ENCODE results near the gene MEGF6. TPM values are rescaled to one million over a fixed set of nuclear protein-coding genes. Genes with fewer than 3 reads are reported as not detected.
A peak's percentile ranks its signal among the peaks of the same experiment; 100 is the strongest.

Gene MEGF6
- total RNA-seq, 2 experiments from 2014 or later = 1.7 to 2.5 TPM

DNA sequence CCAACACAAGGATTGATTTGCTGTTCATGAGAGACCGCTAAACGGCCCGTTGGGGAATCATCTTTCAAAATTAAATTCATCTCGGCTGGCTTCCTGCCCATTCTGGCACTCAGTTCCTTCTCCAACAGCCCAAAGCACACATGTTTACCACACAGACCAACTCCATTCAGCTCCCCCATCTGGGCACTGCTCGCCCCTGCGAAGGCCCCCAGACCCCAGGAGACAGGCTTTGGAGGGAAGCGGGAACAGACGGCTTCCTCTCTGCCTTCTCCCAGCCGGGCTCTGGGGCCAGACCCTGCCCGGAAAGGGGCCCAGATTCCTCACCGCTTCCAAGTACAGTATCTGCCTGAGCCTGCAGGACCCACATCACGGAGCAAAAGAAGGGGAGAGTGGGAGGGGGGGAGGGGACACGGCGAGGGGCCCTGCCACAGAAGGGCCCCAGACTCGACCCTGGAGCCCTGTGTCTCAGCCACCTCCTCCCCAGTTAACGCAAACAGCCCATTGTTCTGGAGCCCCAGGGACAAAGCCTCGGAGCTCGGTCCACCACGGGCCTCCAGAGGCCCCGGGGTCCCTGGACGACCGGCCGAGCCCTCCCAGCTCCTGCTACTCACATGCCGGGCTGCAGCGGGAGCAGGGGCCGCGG, 660 bp downstream of the MEGF6 start:
- Mint-ChIP-seq H3K4me1 (peaks cover 2% of the 10 kb centered on the region), H3K27ac (no peak overlapping the region), H3K4me3 (peak overlapping the region; percentile 47), H3K27me3 (peaks cover 21% of the 10 kb centered on the region), H3K9me3 (no peaks in the 10 kb centered on the region), H3K36me3 (no peaks in the 10 kb centered on the region)
- DNase-seq = no peak

DNA sequence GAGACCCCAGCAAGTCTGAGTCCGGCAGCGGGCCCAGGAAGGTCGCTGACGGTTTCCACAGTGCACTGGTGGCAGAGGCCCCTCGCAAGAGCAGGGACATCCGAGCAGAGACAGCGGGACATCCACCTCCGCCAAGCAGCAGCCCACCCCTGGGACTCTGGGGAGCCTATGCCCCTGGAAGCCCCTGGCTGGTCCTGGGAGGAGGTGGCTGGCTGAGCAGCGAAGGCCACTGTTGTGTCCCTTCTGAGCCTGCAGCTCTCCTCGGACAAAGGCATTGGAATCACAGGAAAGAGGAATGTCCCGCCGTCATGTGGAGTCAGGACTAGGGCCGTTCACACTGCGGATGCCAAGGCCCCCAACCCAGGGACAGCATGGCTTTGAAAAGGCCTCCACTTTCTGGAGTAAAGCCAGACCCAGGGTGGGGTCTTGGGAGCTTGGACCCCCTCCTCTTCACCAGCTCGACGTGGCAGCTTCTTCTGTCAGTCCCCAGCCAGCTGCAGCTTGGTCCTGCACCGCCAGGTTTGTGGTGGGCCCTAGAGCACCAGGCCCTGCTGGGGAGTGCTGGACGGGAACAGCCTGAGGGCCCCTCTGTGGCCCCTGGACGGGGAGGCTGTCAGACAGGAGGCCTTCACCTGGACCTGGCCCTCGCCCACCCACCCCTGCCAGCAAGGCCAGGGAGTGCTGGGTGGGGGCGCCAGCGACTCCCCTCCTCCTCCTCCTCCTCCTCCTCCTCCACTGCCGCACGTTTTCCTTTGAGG, 1.4 kb downstream of the MEGF6 start:
- Mint-ChIP-seq H3K9me3 (no peaks in the 10 kb centered on the region), H3K36me3 (no peaks in the 10 kb centered on the region), H3K27ac (no peak overlapping the region), H3K4me1 (peaks cover 2% of the 10 kb centered on the region), H3K27me3 (peaks cover 21% of the 10 kb centered on the region), H3K4me3 (no peak overlapping the region)
- DNase-seq = no peak

- Mint-ChIP-seq H3K9me3 (no peaks in the 10 kb centered on the region), H3K27me3 (peaks cover 21% of the 10 kb centered on the region), H3K27ac (no peak overlapping the region), H3K4me3 (no peak overlapping the region), H3K36me3 (no peaks in the 10 kb centered on the region), H3K4me1 (peaks cover 2% of the 10 kb centered on the region)
- no peak for DNase-seq
Measured at GRCh38 chr1:3609016-3609768, 2.1 kb downstream of the MEGF6 start.

DNA sequence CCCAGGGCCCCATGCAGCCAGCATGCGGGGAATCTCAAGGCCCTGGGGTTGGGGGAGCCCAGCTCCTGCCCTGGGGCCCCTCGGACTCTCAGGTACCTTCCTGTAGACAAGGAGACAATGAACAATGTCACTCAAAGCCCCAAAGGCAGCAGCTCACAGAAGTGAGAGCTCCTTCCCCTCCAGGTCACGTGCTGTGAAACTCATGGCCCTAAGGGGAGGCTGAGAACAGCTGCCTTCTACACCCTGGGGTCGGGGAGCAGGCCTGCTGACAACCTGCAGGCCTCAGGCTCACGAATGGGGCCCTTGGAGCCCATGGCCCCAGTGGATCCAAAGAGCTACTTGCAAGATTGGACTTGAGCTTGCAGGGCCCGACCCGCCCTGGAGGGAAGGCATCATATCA, 3.2 kb downstream of the MEGF6 start:
- no peak for DNase-seq
- H3K27ac Mint-ChIP-seq = no peak overlapping the region
- H3K27me3 Mint-ChIP-seq = peaks cover 21% of the 10 kb centered on the region
- no peak overlapping the region for H3K4me3 Mint-ChIP-seq
- H3K36me3 Mint-ChIP-seq = no peaks in the 10 kb centered on the region
- H3K4me1 Mint-ChIP-seq = peaks cover 2% of the 10 kb centered on the region
- H3K9me3 Mint-ChIP-seq = no peaks in the 10 kb centered on the region

DNA sequence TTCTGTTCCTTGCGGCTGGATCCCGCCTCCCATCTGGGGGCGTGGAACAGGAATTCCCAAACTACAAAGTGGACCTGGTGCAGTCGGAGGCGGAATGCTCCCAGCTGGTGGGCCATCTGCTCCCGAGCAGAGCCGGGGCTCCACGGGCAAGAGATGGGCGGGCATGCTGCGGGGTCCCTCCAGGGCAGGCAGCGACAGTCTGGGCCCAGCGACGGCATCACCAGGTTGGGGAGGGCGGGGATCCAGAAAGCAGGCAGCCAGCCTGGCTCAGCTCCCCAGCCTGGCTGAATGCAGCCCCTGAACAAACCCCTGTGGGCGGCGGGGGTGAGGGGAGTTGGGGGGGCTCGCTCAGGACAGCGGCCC, 3.6 kb downstream of the MEGF6 start:
- Mint-ChIP-seq H3K4me3 (no peak overlapping the region), H3K4me1 (peaks cover 2% of the 10 kb centered on the region), H3K27me3 (peaks cover 21% of the 10 kb centered on the region), H3K9me3 (no peaks in the 10 kb centered on the region), H3K27ac (no peak overlapping the region), H3K36me3 (no peaks in the 10 kb centered on the region)
- DNase-seq = no peak

GRCh38 chr1:3606779-3607702, 4.3 kb downstream of the MEGF6 start:
- Mint-ChIP-seq H3K4me3 (no peak overlapping the region), H3K27me3 (peaks cover 17% of the 10 kb centered on the region), H3K4me1 (peaks cover 2% of the 10 kb centered on the region), H3K9me3 (no peaks in the 10 kb centered on the region), H3K27ac (no peak overlapping the region), H3K36me3 (no peaks in the 10 kb centered on the region)
- DNase-seq = no peak

DNA sequence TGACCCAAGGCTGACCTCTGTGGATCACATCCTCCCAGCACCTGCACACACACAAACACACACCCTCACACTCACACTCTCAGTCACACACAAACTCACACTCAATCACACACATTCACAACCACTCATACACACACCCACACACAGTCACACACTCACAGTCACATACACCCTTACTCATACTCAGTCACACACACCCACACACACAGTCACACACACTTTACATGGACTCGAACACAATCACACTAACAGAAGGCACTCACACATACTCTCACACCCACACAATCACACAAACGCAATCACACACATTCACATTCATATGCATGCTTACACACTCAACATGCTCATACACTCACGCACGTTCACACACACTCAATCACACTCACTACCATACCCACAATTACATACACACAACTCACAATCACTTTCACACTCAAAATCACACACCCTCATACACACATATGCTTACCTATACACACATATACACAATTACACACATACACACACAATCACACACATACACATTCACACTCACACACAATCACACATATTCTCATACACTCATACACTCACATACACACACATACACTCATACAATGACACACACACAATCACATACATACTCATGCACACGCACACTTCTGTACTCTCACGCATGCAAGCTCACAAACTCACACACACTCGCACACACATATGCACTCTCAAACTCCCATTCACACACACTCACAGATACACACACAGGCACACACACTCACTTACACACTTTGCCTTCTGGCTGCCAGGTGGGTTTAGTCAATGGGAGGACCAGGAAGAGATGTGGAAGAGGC, 6.1 kb downstream of the MEGF6 start:
- no peak overlapping the region for H3K27ac Mint-ChIP-seq
- no peaks in the 10 kb centered on the region for H3K4me1 Mint-ChIP-seq
- H3K27me3 Mint-ChIP-seq = peaks cover 7% of the 10 kb centered on the region
- H3K9me3 Mint-ChIP-seq = no peaks in the 10 kb centered on the region
- no peak overlapping the region for H3K4me3 Mint-ChIP-seq
- H3K36me3 Mint-ChIP-seq = no peaks in the 10 kb centered on the region
- DNase-seq = no peak

- H3K27me3 Mint-ChIP-seq = peaks cover 5% of the 10 kb centered on the region
- H3K4me3 Mint-ChIP-seq = no peak overlapping the region
- H3K27ac Mint-ChIP-seq = no peak overlapping the region
- no peak for DNase-seq
- H3K9me3 Mint-ChIP-seq = no peaks in the 10 kb centered on the region
- H3K36me3 Mint-ChIP-seq = no peaks in the 10 kb centered on the region
- no peaks in the 10 kb centered on the region for H3K4me1 Mint-ChIP-seq
Measured at GRCh38 chr1:3604468-3604974, 6.8 kb downstream of the MEGF6 start.

GRCh38 chr1:3603571-3604467, 7.5 kb downstream of the MEGF6 start:
- no peak overlapping the region for H3K27ac Mint-ChIP-seq
- no peaks in the 10 kb centered on the region for H3K9me3 Mint-ChIP-seq
- no peaks in the 10 kb centered on the region for H3K36me3 Mint-ChIP-seq
- H3K4me3 Mint-ChIP-seq = no peak overlapping the region
- no peak for DNase-seq
- H3K27me3 Mint-ChIP-seq = no peaks in the 10 kb centered on the region
- H3K4me1 Mint-ChIP-seq = no peaks in the 10 kb centered on the region

DNA sequence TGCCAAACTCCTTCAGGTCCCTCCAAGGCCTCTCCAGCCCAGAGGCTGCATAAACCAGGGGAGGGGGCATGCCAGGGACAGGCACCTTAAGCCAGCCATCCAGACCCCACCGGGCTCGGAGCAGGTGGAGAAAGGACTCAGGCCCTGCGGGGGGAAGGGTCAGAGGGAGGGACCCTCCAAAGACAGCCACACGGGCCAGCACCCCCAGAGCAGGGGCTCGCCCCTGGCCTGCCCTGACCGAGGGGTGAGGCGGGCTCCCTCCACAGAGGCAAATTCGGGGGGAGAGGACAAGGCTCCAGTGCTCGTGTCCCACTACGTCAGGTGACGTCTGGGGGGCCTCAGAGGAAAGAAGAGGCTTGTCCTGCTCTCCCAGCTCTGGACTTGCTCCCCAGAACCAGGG, 8.2 kb downstream of the MEGF6 start:
- no peak overlapping the region for H3K27ac Mint-ChIP-seq
- peaks cover 3% of the 10 kb centered on the region for H3K4me1 Mint-ChIP-seq
- H3K27me3 Mint-ChIP-seq = no peaks in the 10 kb centered on the region
- no peak for DNase-seq
- H3K9me3 Mint-ChIP-seq = no peaks in the 10 kb centered on the region
- no peak overlapping the region for H3K4me3 Mint-ChIP-seq
- no peaks in the 10 kb centered on the region for H3K36me3 Mint-ChIP-seq

DNA sequence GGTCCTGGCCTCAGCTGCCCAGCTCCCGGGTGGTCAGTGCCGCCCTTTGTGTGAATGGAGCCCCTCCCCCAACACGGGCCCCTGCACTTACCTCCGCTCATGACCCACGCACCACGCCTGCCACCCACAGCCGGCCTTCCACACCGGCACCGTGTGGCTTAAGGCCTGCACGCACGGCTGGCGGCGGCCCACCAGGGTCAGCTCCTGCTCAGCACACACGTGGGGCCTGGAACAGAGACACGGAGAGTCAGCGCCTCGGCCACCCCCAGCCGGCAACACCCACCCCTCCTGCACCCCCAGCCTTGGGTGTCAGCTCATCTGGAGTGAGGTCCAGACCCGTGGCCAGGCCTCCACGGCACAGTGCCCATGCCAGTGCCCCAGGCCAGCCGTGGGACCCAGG, 8.9 kb downstream of the MEGF6 start:
- no peak for DNase-seq
- Mint-ChIP-seq H3K27me3 (no peaks in the 10 kb centered on the region), H3K4me3 (no peak overlapping the region), H3K36me3 (no peaks in the 10 kb centered on the region), H3K9me3 (no peaks in the 10 kb centered on the region), H3K4me1 (peaks cover 9% of the 10 kb centered on the region), H3K27ac (no peak overlapping the region)

- Mint-ChIP-seq H3K9me3 (no peaks in the 10 kb centered on the region), H3K4me3 (no peak overlapping the region), H3K27me3 (no peaks in the 10 kb centered on the region), H3K4me1 (peaks cover 12% of the 10 kb centered on the region), H3K27ac (no peak overlapping the region), H3K36me3 (no peaks in the 10 kb centered on the region)
- DNase-seq = no peak
Measured at GRCh38 chr1:3601743-3602142, 9.6 kb downstream of the MEGF6 start.

- no peaks in the 10 kb centered on the region for H3K9me3 Mint-ChIP-seq
- H3K4me1 Mint-ChIP-seq = peaks cover 12% of the 10 kb centered on the region
- no peak overlapping the region for H3K27ac Mint-ChIP-seq
- H3K36me3 Mint-ChIP-seq = no peaks in the 10 kb centered on the region
- no peaks in the 10 kb centered on the region for H3K27me3 Mint-ChIP-seq
- DNase-seq = no peak
- H3K4me3 Mint-ChIP-seq = no peak overlapping the region
Measured at GRCh38 chr1:3600354-3600753, 11.0 kb downstream of the MEGF6 start.

Data from activated naive CD8-positive, alpha-beta T cell treated with anti-CD3 and anti-CD28 coated beads for 36 hours (primary cell).